ENCODE data around the gene PCDHGA6.

The PCDHGA6 gene

GRCh38 chr5:141419074-141419880 lies 45.6 kb downstream of the PCDHGA6 start:
- no peak for DNase-seq (ENCODE audit: extremely low read depth in 1 of 2, low read depth in 1 of 2)

GRCh38 chr5:141420855-141421488 lies 47.3 kb downstream of the PCDHGA6 start, which contains the start of gene PCDHGA11:
PCDHGA11 (plus strand) TSS chr5:141421051; CDS start chr5:141421228, 177 bp downstream.
- DNase-seq (ENCODE audit: extremely low read depth in 1 of 2, low read depth in 1 of 2) = no peak

GRCh38 chr5:141421489-141421855 lies 47.8 kb downstream of the PCDHGA6 start:
- no peak for DNase-seq (ENCODE audit: extremely low read depth in 1 of 2, low read depth in 1 of 2)

DNA sequence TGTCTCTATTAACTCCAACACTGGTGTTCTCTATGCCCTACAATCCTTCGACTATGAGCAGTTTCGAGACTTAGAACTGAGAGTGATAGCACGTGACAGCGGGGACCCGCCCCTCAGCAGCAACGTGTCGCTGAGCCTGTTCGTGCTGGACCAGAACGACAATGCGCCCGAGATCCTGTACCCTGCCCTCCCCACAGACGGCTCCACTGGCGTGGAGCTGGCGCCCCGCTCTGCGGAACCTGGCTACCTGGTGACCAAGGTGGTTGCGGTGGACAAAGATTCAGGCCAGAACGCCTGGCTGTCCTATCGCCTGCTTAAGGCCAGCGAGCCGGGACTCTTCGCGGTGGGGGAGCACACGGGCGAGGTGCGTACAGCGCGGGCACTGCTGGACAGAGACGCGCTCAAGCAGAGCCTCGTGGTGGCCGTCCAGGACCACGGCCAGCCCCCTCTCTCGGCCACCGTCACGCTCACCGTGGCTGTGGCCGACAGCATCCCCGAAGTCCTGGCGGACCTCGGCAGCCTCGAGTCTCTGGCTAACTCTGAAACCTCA lies 49.1 kb downstream of the PCDHGA6 start:
- no peak for DNase-seq (ENCODE audit: extremely low read depth in 1 of 2, low read depth in 1 of 2)

DNA sequence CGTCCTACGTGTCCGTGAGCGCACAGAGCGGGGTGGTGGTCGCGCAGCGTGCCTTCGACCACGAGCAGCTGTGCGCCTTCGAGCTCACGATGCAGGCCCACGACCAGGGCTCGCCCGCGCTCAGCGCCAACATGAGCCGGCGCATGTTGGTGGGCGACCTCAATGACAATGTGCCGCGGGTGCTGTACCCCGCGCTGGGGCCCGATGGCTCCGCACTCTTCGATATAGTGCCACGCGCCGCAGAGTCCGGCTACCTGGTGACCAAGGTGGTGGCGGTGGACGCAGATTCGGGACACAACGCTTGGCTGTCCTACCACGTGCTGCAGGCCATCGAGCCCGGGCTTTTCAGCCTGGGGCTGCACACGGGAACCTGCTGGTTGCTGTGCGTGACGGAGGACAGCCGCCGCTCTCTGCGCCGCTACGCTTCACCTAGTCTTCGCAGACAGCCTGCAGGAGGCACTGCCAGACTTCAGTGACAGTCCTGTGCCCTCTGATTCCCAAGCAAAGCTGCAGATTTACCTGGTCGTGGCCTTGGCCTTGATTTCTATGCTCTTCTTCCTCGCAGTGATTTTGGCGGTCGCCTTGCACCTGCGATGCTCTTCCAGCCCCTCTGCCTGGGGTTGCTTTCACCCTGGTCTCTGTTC lies 54.2 kb downstream of the PCDHGA6 start:
- no peak for DNase-seq (ENCODE audit: extremely low read depth in 1 of 2, low read depth in 1 of 2)
